Lower leg skin (tissue), 4 donors: ENCODE data around the gene MEAF6. TPM values are rescaled to one million over a fixed set of nuclear protein-coding genes. Genes with fewer than 3 reads are reported as not detected.

Experiments
- DNase-seq, 2 donors: peaks; one replicate each; pipeline ENCODE4 v3.0.0-alpha.2; 2019; ENCODE audit warnings: low spot score in 2 of 2
- H3K4me3 ChIP-seq: fragments of 200-600 bp; sonication (generic); 2 replicates; pipeline ENCODE4 v1.5.1; 2017; ENCODE audit warnings: mild to moderate bottlenecking, low read depth; ENCODE audit not compliant: poor library complexity, severe bottlenecking
- POLR2A ChIP-seq, 2 donors: fragments of 450-650 bp; IDR thresholded peaks; one replicate each; pipeline ENCODE4 v1.6.1; 2016 to 2017; ENCODE audit warnings: antibody characterized with exemption in 2 of 2, mild to moderate bottlenecking in 1 of 2, moderate library complexity in 1 of 2
- WGBS, 2 donors: methylation state at CpG; one replicate each; pipeline ENCODE4 v1.1.5; 2018; 5-methylcytosine and 5-hydroxymethylcytosine counted together
- intact Hi-C: fragments of 100-400 bp; cut with DNase I; formaldehyde crosslinking; loops from one replicate; pipeline ENCODE4 v1.15.0; 2023; ENCODE audit warnings: low total_unique reads
- total RNA-seq, 4 donors: library from RNA; depleted of rRNA; stranded (reverse); fragments of >200 nt; gene quantifications; one replicate each; pipeline ENCODE4 v1.1.0, GENCODE V29; 2016
- TF ChIP-seq, protein P1 (sequence below), 3 donors: fragments of 450-650 bp; IDR thresholded peaks; one replicate each; pipeline ENCODE4 v1.5.1; 2016; ENCODE audit warnings: antibody characterized with exemption in 3 of 3, mild to moderate bottlenecking in 3 of 3, moderate library complexity in 2 of 3

MEAF6 gene
- total RNA-seq, 4 donors from 2014 or later, result 55.7 to 94.2 (median 77.8) TPM

DNA sequence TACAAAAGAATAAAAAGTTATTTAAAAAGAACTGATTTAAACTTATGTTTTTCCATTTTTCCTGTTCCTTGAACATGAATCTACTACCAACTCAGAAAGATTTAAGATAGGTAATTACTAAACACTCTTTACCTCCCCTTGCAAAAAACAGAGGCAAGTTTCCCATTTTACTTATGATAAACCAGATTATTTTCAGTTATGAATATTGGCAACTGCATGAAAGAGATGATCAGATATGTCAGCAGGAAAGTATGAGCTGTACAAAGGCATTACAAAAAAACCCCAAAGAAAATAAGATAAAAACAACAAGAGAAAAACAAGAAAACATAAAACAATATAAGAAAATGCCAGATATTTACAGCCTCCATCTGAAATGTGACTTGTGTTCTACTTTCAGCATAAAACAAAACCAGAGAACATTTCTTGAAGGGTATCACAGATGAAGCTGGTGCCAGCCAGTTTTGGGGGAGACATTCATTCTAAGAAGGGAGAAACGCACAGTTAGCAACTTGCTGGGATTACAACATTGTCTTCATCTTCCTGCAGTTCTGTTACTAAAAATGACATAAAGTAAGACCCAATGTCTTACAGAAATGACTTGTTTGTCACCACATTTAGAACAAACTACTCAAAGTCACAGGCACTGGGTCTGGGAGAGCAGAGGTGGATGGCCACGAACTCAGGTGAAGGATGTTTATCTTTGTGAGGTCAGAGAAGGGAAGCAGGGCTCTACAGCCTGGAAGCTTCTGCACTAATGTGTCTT, 21.0 kb downstream of the MEAF6 start:
- peak in 1 of 2 donors; percentile 23 for DNase-seq
- TF ChIP-seq, protein P1, sequence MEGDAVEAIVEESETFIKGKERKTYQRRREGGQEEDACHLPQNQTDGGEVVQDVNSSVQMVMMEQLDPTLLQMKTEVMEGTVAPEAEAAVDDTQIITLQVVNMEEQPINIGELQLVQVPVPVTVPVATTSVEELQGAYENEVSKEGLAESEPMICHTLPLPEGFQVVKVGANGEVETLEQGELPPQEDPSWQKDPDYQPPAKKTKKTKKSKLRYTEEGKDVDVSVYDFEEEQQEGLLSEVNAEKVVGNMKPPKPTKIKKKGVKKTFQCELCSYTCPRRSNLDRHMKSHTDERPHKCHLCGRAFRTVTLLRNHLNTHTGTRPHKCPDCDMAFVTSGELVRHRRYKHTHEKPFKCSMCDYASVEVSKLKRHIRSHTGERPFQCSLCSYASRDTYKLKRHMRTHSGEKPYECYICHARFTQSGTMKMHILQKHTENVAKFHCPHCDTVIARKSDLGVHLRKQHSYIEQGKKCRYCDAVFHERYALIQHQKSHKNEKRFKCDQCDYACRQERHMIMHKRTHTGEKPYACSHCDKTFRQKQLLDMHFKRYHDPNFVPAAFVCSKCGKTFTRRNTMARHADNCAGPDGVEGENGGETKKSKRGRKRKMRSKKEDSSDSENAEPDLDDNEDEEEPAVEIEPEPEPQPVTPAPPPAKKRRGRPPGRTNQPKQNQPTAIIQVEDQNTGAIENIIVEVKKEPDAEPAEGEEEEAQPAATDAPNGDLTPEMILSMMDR (IDR thresholded peaks at IDR 0.05), result no peak
- no peak for TF ChIP-seq POLR2A (IDR thresholded peaks at IDR 0.05)
- no peak overlapping the region for H3K4me3 ChIP-seq
- intact Hi-C loops, result no loop called here
- 78 to 89% methylated on average over 2 of the region's 2 CpGs for WGBS, 2 donors

DNA sequence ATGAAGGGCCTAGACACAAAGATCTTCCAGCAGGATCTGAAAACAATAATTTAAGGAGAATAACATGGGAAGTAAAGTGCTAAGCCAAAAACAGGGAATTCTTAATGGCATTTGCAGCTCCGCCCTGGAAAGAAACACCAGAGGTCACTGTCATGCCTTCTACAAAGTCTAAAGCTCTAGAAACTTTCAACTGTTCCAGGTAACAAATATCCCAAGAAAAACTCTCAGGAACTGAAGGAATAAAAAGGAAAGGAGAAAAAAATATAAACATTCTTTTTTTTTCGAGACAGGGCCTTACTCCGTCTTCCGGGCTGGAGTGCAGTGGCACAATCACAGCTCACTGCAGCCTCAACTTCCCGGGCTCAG, 27.0 kb downstream of the MEAF6 start:
- no peak for TF ChIP-seq POLR2A (IDR thresholded peaks at IDR 0.05)
- TF ChIP-seq, protein P1 (IDR thresholded peaks at IDR 0.05), result no peak
- no peak overlapping the region for H3K4me3 ChIP-seq
- intact Hi-C loops, result loop anchor here (5.0 kb wide), 1 partner anchor 35 kb away; no protein-coding TSS in a partner anchor
- WGBS, 2 donors, result 72 to 83% methylated on average over 5 of the region's 5 CpGs
- no peak for DNase-seq

DNA sequence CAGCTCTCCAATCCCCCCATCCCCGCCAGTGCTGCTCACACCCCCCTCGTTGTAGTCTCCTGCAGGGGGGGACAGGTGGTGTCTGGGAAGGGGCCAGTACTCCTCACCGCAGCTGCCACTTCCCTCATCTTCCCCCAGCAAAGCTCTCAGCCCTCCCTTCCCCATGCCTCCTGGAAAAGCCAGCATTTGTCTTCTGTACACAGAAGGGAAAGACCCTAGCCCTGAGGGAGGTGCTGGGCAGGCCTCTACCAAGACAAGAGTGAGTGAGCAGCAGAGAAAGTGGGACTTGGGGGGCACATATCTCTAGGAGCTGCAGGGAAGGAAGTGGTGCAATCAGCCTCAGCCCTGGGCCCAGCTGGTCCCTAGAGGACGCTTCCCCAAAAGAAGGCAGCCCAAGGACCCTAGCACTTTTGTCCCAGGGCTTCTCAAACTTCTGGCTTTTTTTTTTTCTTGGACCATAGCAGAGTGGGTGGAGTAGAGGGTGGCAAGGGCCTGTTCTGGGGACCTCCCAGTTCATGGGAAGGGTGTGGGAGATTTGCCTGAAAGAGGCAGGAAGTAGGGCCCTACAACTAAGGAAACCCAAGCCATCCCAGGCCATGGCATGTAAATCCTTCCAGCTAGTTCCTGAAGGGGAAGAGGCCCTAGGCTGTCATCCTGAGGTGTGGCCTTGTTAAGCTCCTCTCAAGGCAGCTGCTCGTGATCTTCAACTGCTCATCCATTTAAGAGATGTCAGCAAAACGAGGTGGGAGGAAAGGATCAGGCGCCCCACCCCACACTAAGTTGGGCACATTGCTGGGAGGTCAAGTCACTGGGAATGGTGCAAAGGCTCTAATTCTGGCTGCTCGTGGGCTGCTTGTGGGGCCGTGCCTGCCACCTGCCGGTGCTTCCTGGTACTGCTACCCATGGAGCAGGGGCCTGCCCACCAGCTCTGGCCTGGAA, 27.6 kb downstream of the MEAF6 start:
- 14 to 32% methylated on average over 8 to 10 of the region's 10 CpGs for WGBS, 2 donors
- H3K4me3 ChIP-seq, result no peak overlapping the region
- intact Hi-C loops, result loop anchor here (5.0 kb wide), 1 partner anchor 35 kb away; no protein-coding TSS in a partner anchor
- peak in 1 of 2 donors; percentile 96 for DNase-seq
- TF ChIP-seq POLR2A (IDR thresholded peaks at IDR 0.05), result no peak
- TF ChIP-seq, protein P1 (IDR thresholded peaks at IDR 0.05), result peak in 2 of 3 donors; percentile 50 to 95

DNA sequence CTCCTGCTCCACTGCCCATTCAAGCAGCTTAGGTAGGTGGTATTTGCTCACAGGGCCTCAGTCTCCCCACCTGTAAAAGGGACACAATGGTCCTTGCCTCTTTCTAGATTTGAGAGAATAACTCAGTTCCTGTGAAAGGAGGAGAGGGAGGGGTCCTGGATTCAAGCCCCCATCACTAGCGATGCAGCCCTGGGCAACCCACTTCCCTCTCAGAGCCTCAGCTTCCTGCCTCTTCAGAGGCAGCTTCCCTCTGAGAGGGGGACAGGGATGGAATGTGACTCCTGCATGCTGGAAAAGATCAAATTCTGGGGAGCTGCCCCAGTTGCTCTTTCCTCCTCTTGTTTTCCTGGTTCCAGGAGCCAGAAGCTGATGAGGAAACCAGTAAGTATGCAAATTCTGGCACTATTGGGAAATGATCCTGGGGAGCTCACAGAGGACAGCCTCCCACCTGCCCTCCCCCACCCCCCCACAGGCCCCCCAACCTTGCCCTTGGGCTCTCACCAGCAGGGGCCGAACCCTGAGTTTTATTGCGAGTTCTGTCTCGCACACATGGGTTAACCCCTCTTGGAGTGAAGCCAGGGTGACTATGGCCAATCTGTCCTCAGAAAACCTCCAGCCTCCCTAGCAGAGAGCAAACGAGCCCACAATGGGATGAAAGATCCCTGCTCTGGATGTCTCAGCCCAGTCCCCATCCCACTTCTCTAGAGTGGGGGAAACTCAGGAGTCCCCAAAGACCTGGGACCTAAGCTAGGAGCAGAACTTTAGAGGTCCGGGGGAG, 28.5 kb downstream of the MEAF6 start:
- 43 to 52% methylated on average over 6 of the region's 6 CpGs for WGBS, 2 donors
- intact Hi-C loops, result loop anchor here (5.0 kb wide), 1 partner anchor 34 kb away; no protein-coding TSS in a partner anchor
- DNase-seq, result peak in 1 of 2 donors; percentile 81

More for the DNA sequence above, 28.5 kb downstream of the MEAF6 start:
- no peak overlapping the region for H3K4me3 ChIP-seq
- no peak for TF ChIP-seq POLR2A (IDR thresholded peaks at IDR 0.05)
- TF ChIP-seq, protein P1 (IDR thresholded peaks at IDR 0.05), result no peak
